ENCODE data around the gene MYO1C.

MYO1C gene

GRCh38 chr17:1467898-1468492 lies 24.5 kb downstream of the MYO1C start:
- no peak for DNase-seq (ENCODE audit: low spot score)
- TF ChIP-seq CTCF (IDR thresholded peaks at IDR 0.05; ENCODE audit: extremely low read depth, missing control alignments), result no peak

DNA sequence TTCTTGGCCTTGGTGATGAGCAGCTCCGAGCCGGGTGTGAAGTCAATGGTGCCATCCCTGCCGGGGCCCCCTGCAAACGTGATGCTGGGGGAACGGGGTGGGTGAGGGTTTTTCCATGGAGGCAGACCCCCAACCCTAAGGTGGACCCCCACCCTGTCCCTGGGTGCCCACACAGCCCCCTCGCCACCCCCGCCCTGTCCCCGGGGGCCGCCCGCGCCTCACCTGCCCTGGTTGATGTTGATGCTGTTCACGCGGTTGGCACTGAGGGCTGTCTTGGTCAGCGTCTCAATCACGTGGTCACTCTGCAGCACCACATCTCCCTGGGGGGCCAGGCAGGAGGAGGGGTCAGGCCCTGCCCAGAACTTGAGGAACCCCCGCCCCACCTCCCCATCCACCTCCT lies 25.2 kb downstream of the MYO1C start:
- TF ChIP-seq CTCF (IDR thresholded peaks at IDR 0.05; ENCODE audit: extremely low read depth, missing control alignments), result no peak

DNA sequence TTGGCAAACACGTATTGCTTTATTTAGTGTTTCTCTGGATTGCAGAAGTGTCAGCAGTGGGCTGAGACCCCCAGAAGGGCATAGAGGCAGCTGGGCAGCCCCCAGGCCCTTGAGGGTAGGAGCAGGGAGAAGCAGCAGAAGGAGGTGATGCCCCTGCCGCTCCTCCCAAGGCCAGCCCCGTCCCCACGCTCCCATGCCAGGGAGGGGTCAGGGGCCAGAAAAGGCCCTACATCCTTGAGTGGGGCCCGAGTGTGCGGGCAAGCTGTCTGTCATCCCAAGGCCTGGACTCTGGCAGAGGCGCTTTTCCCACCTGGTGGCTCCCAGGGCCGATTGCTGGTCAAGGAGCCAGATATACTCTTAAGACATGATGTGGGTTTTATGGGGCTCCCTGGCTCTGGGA lies 28.3 kb downstream of the MYO1C start:
- no peak for DNase-seq (ENCODE audit: low spot score)
- TF ChIP-seq CTCF (IDR thresholded peaks at IDR 0.05; ENCODE audit: extremely low read depth, missing control alignments), result no peak

More for the DNA sequence above, 25.2 kb downstream of the MYO1C start:
- no peak for DNase-seq (ENCODE audit: low spot score)

DNA sequence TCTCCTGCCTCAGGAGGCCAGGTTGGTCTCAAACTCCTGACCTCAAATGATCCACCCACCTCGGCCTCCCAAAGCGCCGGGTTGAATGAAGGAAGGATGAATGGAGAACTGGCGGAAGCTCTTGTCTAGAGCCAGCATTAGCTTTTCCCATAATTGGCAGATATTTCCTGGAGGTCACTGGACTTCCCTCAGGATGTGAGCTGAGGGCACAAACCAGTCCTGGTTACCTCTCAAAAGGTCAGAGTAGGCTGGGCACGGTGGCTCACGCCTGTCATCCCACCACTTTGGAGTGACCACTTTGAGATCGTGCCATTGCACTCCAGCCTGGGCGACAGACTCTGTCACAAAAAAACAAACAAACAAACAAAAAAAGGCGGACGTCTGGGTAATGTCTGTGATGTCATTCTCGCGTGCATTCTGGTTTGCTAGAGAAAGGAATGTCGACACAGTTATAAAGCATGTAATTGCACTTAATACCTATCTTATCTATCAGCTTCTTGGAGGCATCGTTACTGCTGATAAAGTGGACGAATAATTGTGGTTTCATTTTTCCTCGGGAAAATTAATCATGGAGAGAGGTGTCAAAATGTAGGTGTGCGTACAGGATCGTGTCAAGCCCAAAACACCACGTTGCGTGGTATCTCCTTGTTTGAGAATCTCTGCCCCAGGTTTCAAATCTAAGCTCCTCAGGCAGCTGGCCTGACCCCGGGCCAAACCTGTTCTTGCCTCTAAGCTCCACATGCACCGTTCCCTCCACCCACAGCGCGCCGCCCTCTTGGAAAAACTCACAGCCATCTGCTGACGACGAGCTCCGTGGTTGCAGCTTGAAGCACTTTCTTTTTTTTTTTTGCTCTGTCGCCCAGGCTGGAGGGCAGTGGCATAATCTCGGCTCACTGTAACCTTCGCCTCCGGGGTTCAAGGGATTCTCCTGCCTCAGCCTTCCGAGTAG lies 30.0 kb downstream of the MYO1C start:
- TF ChIP-seq CTCF (IDR thresholded peaks at IDR 0.05; ENCODE audit: extremely low read depth, missing control alignments), result no peak
- no peak for DNase-seq (ENCODE audit: low spot score)

GRCh38 chr17:1461198-1461944 lies 31.1 kb downstream of the MYO1C start:
- TF ChIP-seq CTCF (IDR thresholded peaks at IDR 0.05; ENCODE audit: extremely low read depth, missing control alignments), result no peak

DNA sequence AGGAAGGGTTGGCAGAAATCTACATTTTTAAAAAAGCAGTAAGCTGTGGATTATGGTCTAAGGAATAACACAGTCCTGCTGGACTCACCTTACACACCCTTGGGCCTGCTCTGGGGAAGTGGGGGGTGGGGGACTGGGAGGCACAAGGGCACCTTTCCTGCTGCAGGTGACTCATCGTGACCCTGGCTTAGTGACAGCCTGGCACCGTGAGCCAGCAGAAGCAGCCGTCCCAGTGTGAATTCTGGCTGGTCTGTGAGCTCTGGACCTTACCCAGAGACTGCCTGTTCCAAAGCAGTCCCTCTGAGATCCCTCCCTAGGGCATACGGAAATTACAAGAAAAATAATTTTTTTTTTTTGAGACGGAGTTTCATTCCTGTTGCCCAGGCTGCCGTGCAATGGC lies 32.3 kb downstream of the MYO1C start:
- DNase-seq (ENCODE audit: low spot score), result no peak
- TF ChIP-seq CTCF (IDR thresholded peaks at IDR 0.05; ENCODE audit: extremely low read depth, missing control alignments), result no peak

More at GRCh38 chr17:1461198-1461944, 31.1 kb downstream of the MYO1C start:
- DNase-seq (ENCODE audit: low spot score), result no peak

All from GM20000 (cell line).